ENCODE measurements around the gene ARHGAP25. TPM values are rescaled to one million over a fixed set of nuclear protein-coding genes. Genes with fewer than 3 reads are reported as not detected.

ARHGAP25 gene
- total and polyA plus RNA-seq, 2 experiments from 2014 or later: 1.9 to 2.0 TPM

- H3F3A ChIP-seq (replicated peaks; ENCODE audit: low read depth): no peaks in the 10 kb centered on the region
- no peaks in the 10 kb centered on the region for H3K4me1 ChIP-seq (ENCODE audit: insufficient read depth)
- no peak overlapping the region for H3K4me3 ChIP-seq
- Mint-ChIP-seq H3K27me3 (ENCODE audit: insufficient read depth, low read depth, poor library complexity) (peaks cover 1% of the 10 kb centered on the region), H3K36me3 (ENCODE audit: low read depth) (no peaks in the 10 kb centered on the region), H3K4me1 (peaks cover 5% of the 10 kb centered on the region; the same call in 2 of the 3 replicates), H3K9me3 (no peaks in the 10 kb centered on the region), H3K27ac (no peak overlapping the region), H3K4me3 (no peak overlapping the region)
- H2AFZ ChIP-seq: no peak overlapping the region
- TF ChIP-seq STAT1 (IDR thresholded peaks at IDR 0.05; ENCODE audit: unreplicated experiment) (no peak), ZNF114 (CRISPR knock-in tag; IDR thresholded peaks at IDR 0.05) (no peak), NANOG (IDR thresholded peaks at IDR 0.05; ENCODE audit: borderline replicate concordance) (no peak), JUNB (IDR thresholded peaks at IDR 0.05; ENCODE audit: unreplicated experiment) (no peak), ZNF331 (CRISPR knock-in tag; IDR thresholded peaks at IDR 0.05; ENCODE audit: low read depth) (no peak), POLR2AphosphoS5 (IDR thresholded peaks at IDR 0.05; ENCODE audit: low read depth) (no peak), EZH2 (IDR thresholded peaks at IDR 0.05; ENCODE audit: low read depth, unreplicated experiment) (no peak), CREB1 (CRISPR knock-in tag; IDR thresholded peaks at IDR 0.05; ENCODE audit: low read depth) (no peak)
- TF ChIP-seq, protein P1, sequence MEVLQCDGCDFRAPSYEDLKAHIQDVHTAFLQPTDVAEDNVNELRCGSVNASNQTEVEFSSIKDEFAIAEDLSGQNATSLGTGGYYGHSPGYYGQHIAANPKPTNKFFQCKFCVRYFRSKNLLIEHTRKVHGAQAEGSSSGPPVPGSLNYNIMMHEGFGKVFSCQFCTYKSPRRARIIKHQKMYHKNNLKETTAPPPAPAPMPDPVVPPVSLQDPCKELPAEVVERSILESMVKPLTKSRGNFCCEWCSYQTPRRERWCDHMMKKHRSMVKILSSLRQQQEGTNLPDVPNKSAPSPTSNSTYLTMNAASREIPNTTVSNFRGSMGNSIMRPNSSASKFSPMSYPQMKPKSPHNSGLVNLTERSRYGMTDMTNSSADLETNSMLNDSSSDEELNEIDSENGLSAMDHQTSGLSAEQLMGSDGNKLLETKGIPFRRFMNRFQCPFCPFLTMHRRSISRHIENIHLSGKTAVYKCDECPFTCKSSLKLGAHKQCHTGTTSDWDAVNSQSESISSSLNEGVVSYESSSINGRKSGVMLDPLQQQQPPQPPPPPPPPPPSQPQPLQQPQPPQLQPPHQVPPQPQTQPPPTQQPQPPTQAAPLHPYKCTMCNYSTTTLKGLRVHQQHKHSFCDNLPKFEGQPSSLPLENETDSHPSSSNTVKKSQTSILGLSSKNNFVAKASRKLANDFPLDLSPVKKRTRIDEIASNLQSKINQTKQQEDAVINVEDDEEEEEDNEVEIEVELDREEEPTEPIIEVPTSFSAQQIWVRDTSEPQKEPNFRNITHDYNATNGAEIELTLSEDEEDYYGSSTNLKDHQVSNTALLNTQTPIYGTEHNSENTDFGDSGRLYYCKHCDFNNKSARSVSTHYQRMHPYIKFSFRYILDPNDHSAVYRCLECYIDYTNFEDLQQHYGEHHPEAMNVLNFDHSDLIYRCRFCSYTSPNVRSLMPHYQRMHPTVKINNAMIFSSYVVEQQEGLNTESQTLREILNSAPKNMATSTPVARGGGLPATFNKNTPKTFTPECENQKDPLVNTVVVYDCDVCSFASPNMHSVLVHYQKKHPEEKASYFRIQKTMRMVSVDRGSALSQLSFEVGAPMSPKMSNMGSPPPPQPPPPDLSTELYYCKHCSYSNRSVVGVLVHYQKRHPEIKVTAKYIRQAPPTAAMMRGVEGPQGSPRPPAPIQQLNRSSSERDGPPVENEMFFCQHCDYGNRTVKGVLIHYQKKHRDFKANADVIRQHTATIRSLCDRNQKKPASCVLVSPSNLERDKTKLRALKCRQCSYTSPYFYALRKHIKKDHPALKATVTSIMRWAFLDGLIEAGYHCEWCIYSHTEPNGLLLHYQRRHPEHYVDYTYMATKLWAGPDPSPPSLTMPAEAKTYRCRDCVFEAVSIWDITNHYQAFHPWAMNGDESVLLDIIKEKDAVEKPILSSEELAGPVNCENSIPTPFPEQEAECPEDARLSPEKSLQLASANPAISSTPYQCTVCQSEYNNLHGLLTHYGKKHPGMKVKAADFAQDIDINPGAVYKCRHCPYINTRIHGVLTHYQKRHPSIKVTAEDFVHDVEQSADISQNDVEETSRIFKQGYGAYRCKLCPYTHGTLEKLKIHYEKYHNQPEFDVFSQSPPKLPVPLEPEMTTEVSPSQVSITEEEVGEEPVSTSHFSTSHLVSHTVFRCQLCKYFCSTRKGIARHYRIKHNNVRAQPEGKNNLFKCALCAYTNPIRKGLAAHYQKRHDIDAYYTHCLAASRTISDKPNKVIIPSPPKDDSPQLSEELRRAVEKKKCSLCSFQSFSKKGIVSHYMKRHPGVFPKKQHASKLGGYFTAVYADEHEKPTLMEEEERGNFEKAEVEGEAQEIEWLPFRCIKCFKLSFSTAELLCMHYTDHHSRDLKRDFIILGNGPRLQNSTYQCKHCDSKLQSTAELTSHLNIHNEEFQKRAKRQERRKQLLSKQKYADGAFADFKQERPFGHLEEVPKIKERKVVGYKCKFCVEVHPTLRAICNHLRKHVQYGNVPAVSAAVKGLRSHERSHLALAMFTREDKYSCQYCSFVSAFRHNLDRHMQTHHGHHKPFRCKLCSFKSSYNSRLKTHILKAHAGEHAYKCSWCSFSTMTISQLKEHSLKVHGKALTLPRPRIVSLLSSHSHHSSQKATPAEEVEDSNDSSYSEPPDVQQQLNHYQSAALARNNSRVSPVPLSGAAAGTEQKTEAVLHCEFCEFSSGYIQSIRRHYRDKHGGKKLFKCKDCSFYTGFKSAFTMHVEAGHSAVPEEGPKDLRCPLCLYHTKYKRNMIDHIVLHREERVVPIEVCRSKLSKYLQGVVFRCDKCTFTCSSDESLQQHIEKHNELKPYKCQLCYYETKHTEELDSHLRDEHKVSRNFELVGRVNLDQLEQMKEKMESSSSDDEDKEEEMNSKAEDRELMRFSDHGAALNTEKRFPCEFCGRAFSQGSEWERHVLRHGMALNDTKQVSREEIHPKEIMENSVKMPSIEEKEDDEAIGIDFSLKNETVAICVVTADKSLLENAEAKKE (CRISPR knock-in tag; IDR thresholded peaks at IDR 0.05): no peak
- TF ChIP-seq, protein P2, sequence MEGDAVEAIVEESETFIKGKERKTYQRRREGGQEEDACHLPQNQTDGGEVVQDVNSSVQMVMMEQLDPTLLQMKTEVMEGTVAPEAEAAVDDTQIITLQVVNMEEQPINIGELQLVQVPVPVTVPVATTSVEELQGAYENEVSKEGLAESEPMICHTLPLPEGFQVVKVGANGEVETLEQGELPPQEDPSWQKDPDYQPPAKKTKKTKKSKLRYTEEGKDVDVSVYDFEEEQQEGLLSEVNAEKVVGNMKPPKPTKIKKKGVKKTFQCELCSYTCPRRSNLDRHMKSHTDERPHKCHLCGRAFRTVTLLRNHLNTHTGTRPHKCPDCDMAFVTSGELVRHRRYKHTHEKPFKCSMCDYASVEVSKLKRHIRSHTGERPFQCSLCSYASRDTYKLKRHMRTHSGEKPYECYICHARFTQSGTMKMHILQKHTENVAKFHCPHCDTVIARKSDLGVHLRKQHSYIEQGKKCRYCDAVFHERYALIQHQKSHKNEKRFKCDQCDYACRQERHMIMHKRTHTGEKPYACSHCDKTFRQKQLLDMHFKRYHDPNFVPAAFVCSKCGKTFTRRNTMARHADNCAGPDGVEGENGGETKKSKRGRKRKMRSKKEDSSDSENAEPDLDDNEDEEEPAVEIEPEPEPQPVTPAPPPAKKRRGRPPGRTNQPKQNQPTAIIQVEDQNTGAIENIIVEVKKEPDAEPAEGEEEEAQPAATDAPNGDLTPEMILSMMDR (conservative IDR thresholded peaks at IDR 0.05; ENCODE audit: low read depth in 2 of 2): no peak
- TF ChIP-seq, protein P3, sequence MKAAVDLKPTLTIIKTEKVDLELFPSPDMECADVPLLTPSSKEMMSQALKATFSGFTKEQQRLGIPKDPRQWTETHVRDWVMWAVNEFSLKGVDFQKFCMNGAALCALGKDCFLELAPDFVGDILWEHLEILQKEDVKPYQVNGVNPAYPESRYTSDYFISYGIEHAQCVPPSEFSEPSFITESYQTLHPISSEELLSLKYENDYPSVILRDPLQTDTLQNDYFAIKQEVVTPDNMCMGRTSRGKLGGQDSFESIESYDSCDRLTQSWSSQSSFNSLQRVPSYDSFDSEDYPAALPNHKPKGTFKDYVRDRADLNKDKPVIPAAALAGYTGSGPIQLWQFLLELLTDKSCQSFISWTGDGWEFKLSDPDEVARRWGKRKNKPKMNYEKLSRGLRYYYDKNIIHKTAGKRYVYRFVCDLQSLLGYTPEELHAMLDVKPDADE (IDR thresholded peaks at IDR 0.05): no peak
- TF ChIP-seq, protein P4, sequence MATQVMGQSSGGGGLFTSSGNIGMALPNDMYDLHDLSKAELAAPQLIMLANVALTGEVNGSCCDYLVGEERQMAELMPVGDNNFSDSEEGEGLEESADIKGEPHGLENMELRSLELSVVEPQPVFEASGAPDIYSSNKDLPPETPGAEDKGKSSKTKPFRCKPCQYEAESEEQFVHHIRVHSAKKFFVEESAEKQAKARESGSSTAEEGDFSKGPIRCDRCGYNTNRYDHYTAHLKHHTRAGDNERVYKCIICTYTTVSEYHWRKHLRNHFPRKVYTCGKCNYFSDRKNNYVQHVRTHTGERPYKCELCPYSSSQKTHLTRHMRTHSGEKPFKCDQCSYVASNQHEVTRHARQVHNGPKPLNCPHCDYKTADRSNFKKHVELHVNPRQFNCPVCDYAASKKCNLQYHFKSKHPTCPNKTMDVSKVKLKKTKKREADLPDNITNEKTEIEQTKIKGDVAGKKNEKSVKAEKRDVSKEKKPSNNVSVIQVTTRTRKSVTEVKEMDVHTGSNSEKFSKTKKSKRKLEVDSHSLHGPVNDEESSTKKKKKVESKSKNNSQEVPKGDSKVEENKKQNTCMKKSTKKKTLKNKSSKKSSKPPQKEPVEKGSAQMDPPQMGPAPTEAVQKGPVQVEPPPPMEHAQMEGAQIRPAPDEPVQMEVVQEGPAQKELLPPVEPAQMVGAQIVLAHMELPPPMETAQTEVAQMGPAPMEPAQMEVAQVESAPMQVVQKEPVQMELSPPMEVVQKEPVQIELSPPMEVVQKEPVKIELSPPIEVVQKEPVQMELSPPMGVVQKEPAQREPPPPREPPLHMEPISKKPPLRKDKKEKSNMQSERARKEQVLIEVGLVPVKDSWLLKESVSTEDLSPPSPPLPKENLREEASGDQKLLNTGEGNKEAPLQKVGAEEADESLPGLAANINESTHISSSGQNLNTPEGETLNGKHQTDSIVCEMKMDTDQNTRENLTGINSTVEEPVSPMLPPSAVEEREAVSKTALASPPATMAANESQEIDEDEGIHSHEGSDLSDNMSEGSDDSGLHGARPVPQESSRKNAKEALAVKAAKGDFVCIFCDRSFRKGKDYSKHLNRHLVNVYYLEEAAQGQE (IDR thresholded peaks at IDR 0.05; ENCODE audit: unreplicated experiment): no peak
- no peaks in the 10 kb centered on the region for H4K20me1 ChIP-seq (replicated peaks; ENCODE audit: insufficient read depth)
- no peak overlapping the region for H3K4me2 ChIP-seq
- no peaks in the 10 kb centered on the region for H3K27me3 ChIP-seq (ENCODE audit: insufficient read depth)
- DNase-seq (ENCODE audit: low spot score): no peak
- no peak for ATAC-seq
- H3K9me2 ChIP-seq (ENCODE audit: insufficient read depth): no peaks in the 10 kb centered on the region
- H3K27ac ChIP-seq (ENCODE audit: low read depth): no peak overlapping the region
- H3K36me3 ChIP-seq (ENCODE audit: insufficient read depth): no peaks in the 10 kb centered on the region
- no peaks in the 10 kb centered on the region for H3K79me2 ChIP-seq (replicated peaks; ENCODE audit: insufficient read depth)
These were observed 26.0 kb upstream of the ARHGAP25 start for GRCh38 chr2:68708629-68709028.
